Adrenal gland (tissue), 12 donors: ENCODE measurements around the gene FAT1. TPM values are rescaled to one million over a fixed set of nuclear protein-coding genes. Genes with fewer than 3 reads are reported as not detected.

ENCODE experiments used
- DNase-seq, 7 donors: peaks; one replicate each; pipeline ENCODE4 v3.0.0-alpha.2; 2019 to 2020
- H3K27ac ChIP-seq, 5 donors: fragments of 200-600 bp; sonication (generic) in 4 of 5; 1 replicate in 3 of 5; 2 replicates in 2 of 5; pipeline versions ENCODE4 v1.5.1 to v1.8.0; 2016 to 2020; ENCODE audit warnings: mild to moderate bottlenecking in 1 of 5
- H3K27me3 ChIP-seq: fragments of 200-600 bp; 2 replicates; pipeline ENCODE4 v1.8.0; 2021
- H3K36me3 ChIP-seq, 2 donors: fragments of 200-600 bp; replicated peaks in 1 of 2; 1 replicate in 1 of 2; 2 replicates in 1 of 2; pipeline versions ENCODE4 v1.5.1 to v1.8.0; 2018 to 2022
- H3K4me1 ChIP-seq, 2 donors: fragments of 200-600 bp; replicated peaks in 1 of 2; 1 replicate in 1 of 2; 2 replicates in 1 of 2; pipeline versions ENCODE4 v1.5.1 to v1.8.0; 2018 to 2021
- H3K4me3 ChIP-seq, 4 donors: fragments of 200-600 bp; sonication (generic) in 3 of 4; one replicate each; pipeline ENCODE4 v1.5.1; 2016 to 2018
- H3K9me3 ChIP-seq, 3 donors: fragments of 200-600 bp; sonication (generic) in 1 of 3; replicated peaks in 1 of 3; 1 replicate in 2 of 3; 2 replicates in 1 of 3; pipeline versions ENCODE4 v1.5.1 to v1.8.0; 2016 to 2021
- POLR2A ChIP-seq, 2 donors: fragments of 450-650 bp; IDR thresholded peaks; one replicate each; pipeline ENCODE4 v1.6.1; 2017; ENCODE audit warnings: antibody characterized with exemption in 2 of 2, mild to moderate bottlenecking in 2 of 2, moderate library complexity in 1 of 2
- WGBS, 4 donors: extraction: QIAGEN DNeasy Blood & Tissue Kit in 2 of 4; methylation state at CpG; one replicate each; pipeline versions ENCODE4 v1.1.5 to v1.1.7; 2013 to 2017; 5-methylcytosine and 5-hydroxymethylcytosine counted together
- intact Hi-C, 2 donors: fragments of 100-400 bp; cut with DNase I; formaldehyde crosslinking; loops; one replicate each; pipeline versions ENCODE4 v1.14.1 to v1.15.0; 2022 to 2023
- polyA plus RNA-seq, 3 donors: library from polyadenylated mRNA; stranded (reverse); fragments of 200-250 nt in 2 of 3; fragments of 350-450 nt in 1 of 3; fragmentation: Illumina TruSeq in 1 of 3; extraction: RNeasy Lipid Tissue Mini Kit (QIAGEN cat#74804) in 1 of 3; gene quantifications; one replicate each; pipeline ENCODE4 v1.2.3, GENCODE V29; 2013 to 2014
- total RNA-seq, 9 donors: library from RNA; depleted of rRNA in 4 of 9; stranded (reverse); fragments of >200 nt in 4 of 9; fragments of 120-200 nt in 1 of 9; fragmentation: NEBNext Ultra II Directional in 1 of 9; extraction: Animal tissue kit (Norgen Biotek cat#: 25700) in 1 of 9; gene quantifications; one replicate each; pipeline versions ENCODE4 v1.1.0 to v1.2.4, GENCODE V29; 2013 to 2023
- TF ChIP-seq, protein P1 (sequence below), 6 experiments: fragments of 450-650 bp in 4 of 6; fragments of 200-600 bp in 2 of 6; sonication (generic) in 1 of 6; IDR thresholded peaks; 1 replicate in 5 of 6; 2 replicates in 1 of 6; pipeline versions ENCODE4 v1.5.1 to v1.8.0; 2016 to 2021; ENCODE audit warnings: antibody characterized with exemption in 6 of 6, mild to moderate bottlenecking in 2 of 6, moderate library complexity in 1 of 6
- donor health status: healthy with polysubstance abuse.
- donor health status: Bipolar disorder and iron deficiency.
- donor health status: DM: yes; HTN: yes; CAD: no.
- donor health status: DM: no; HTN: no; CAD: no.
- donor health status: DM: no; HTN: no; CAD: no.
- donor health status: DM: yes; HTN: yes; CAD: no.

FAT1 gene
- total and polyA plus RNA-seq, 12 donors: 0.79 to 147 (median 6.3) TPM

DNA sequence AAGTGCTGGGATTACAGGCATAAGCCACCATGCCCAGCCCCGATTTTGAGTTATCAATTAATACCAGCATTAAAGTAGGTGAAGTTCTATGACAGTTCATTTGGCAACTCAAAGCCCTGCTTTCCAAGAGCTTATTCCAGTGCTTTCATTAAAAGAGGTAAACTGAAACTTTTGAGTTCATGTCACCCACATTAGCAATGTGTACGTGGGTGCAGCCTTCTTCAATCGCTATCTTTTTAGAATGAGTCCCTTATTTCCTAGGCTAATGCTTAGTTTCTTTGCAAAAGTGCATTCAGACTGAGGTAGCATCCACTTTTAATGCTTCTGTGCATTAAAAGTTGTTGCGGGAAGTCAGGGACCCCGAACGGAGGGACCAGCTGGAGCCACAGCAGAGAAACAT is 142.2 kb downstream of the FAT1 start:
- no peaks in the 10 kb centered on the region for H3K36me3 ChIP-seq
- DNase-seq: no peak
- intact Hi-C loops: loop anchor here (10.0 kb wide), 2 partner anchors 107 to 287 kb away; no protein-coding TSS in a partner anchor
- no peak for TF ChIP-seq POLR2A (IDR thresholded peaks at IDR 0.05)
- TF ChIP-seq, protein P1, sequence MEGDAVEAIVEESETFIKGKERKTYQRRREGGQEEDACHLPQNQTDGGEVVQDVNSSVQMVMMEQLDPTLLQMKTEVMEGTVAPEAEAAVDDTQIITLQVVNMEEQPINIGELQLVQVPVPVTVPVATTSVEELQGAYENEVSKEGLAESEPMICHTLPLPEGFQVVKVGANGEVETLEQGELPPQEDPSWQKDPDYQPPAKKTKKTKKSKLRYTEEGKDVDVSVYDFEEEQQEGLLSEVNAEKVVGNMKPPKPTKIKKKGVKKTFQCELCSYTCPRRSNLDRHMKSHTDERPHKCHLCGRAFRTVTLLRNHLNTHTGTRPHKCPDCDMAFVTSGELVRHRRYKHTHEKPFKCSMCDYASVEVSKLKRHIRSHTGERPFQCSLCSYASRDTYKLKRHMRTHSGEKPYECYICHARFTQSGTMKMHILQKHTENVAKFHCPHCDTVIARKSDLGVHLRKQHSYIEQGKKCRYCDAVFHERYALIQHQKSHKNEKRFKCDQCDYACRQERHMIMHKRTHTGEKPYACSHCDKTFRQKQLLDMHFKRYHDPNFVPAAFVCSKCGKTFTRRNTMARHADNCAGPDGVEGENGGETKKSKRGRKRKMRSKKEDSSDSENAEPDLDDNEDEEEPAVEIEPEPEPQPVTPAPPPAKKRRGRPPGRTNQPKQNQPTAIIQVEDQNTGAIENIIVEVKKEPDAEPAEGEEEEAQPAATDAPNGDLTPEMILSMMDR (IDR thresholded peaks at IDR 0.05): no peak
- H3K4me1 ChIP-seq: no peaks in the 10 kb centered on the region
- H3K27me3 ChIP-seq: no peaks in the 10 kb centered on the region
- no peak overlapping the region for H3K4me3 ChIP-seq
- H3K27ac ChIP-seq: no peak overlapping the region
- no peaks in the 10 kb centered on the region for H3K9me3 ChIP-seq
- WGBS, 4 donors: 82 to 90% (median 85%) methylated on average over 6 of the region's 6 CpGs

DNA sequence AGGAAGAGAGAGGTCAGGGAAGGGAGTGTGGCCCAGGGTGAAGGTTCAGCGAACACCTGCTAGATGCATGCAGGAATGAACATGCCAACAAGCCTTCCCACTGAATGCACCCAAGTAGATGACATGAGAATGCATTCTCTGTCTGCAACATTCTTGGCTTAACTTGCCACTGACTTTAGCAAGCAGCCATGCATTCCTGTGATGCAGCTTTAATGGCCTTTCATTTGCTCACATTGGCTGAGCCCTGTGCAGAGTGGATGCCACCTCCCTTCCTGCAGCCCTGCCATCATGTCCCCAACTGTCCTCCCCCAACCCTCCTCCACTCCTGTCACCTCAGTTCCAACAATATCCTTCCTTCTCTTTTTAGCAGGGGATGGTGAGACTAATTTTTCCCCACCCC is 143.0 kb downstream of the FAT1 start:
- intact Hi-C loops: loop anchor here (10.0 kb wide), 2 partner anchors 106 to 286 kb away; no protein-coding TSS in a partner anchor
- WGBS, 4 donors: 91 to 97% (median 95%) methylated on average over 1 of the region's 1 CpG
- no peak for TF ChIP-seq POLR2A (IDR thresholded peaks at IDR 0.05)
- TF ChIP-seq, protein P1 (IDR thresholded peaks at IDR 0.05): no peak
- Histone ChIP-seq H3K4me1 (no peaks in the 10 kb centered on the region), H3K4me3 (no peak overlapping the region), H3K36me3 (no peaks in the 10 kb centered on the region), H3K27ac (no peak overlapping the region), H3K27me3 (no peaks in the 10 kb centered on the region), H3K9me3 (no peaks in the 10 kb centered on the region)
- DNase-seq: no peak

DNA sequence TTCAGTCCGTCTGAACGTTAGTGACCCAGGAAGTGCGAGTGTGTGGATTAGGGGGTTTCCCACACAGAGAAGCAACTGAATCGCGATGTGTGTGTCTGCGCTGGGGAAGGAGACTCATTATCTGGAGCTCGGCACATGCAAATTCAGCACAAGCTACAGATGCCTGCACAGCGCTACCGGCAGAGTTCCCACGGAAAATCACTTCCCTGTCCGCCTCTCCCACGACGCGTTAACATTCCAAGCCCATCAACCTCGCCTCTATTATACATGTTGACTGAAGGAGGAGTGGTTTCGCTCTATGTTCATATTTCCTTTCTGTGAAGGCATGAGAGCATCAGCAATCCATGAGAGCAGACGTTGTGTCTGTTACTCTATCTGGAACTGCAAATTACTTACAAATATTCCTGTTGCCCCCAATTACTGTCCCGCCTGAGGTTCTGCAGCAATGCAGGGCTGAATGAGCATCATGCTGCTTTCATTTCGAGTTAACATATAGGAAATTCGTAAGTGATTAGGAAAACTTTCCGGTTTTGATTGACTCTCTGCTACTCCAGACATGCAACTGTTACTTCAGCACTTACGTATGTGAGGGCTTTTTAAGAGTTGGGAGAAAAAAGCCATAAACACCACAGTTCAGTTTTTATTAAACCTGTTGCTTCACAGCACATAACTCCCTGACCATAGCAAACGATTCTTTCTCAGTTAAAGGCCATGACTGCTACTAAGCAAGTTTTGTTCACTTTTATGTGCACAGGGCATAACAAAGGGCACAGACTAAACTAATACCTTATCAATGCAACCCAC is 153.3 kb downstream of the FAT1 start:
- TF ChIP-seq, protein P1 (IDR thresholded peaks at IDR 0.05): no peak
- no peak for TF ChIP-seq POLR2A (IDR thresholded peaks at IDR 0.05)
- Histone ChIP-seq H3K27ac (no peak overlapping the region), H3K4me1 (no peaks in the 10 kb centered on the region), H3K36me3 (no peaks in the 10 kb centered on the region), H3K9me3 (no peaks in the 10 kb centered on the region), H3K27me3 (no peaks in the 10 kb centered on the region), H3K4me3 (no peak overlapping the region)
- WGBS, 4 donors: 45 to 70% (median 53%) methylated on average over 23 of the region's 23 CpGs
- intact Hi-C loops: no loop called here
- no peak for DNase-seq

DNA sequence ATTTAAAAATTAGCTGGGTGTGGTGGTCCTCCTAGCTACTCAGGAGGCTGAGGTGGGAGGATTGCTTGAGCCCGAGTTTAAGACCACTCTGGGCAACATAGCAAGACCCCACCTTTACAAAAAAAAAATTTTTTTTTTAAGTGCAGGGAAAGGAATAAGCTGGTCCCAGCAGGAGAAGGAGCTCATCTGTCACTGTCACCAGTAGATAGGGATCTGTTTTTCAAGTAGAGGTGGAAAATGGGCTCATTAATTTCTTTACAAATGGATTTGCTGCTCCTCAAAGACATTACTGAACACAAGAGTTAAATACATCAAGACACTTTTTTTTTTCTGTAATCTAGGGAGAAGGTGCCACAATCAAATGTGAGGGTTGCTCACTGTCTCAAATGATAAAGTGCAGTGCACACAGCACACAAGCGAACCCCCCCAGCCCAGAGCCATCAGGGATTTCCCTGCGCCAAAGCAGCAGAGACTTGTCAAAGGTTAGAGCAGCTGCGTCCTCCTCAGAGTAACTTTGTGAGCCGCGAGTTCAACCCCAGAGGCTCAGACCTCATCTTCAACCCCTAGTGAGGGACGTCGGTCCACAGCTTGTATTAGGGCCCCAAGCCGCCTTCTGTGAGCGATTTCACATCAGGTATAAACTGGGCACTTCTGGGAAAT is 154.0 kb downstream of the FAT1 start:
- no peaks in the 10 kb centered on the region for H3K4me1 ChIP-seq
- no peaks in the 10 kb centered on the region for H3K27me3 ChIP-seq
- intact Hi-C loops: no loop called here
- no peaks in the 10 kb centered on the region for H3K36me3 ChIP-seq
- no peak for DNase-seq
- H3K9me3 ChIP-seq: no peaks in the 10 kb centered on the region
- WGBS, 4 donors: 52 to 80% (median 58%) methylated on average over 4 to 10 of the region's 10 CpGs
- TF ChIP-seq POLR2A (IDR thresholded peaks at IDR 0.05): no peak
- TF ChIP-seq, protein P1 (IDR thresholded peaks at IDR 0.05): no peak
- H3K27ac ChIP-seq: no peak overlapping the region
- H3K4me3 ChIP-seq: no peak overlapping the region
